ENCODE measurements around the gene CYP2R1.

CYP2R1 gene

DNA sequence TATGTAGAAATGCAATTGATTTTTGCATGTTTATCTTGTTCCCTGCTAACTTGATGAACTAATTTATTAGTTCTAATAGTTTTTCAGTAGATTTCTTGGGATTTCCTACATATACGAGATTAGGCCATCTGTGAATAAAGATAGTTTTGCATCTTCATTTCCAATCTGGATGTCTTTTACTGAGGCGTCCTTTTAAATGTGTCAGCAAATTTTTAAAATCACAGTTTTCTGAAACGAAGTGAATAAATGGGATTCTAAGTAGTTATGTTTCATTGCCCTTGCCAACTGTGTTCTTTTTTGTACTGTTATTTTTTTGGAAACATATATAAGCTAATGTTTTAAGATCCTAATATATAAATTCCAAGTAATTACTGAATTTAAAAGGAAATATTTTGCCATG is 50.0 kb downstream of the CYP2R1 start:
- Histone ChIP-seq H3K36me3 (no peaks in the 10 kb centered on the region), H3K4me1 (no peaks in the 10 kb centered on the region), H3K4me3 (no peak overlapping the region), H3K27me3 (no peaks in the 10 kb centered on the region), H3K9me3 (no peaks in the 10 kb centered on the region), H3K27ac (no peak overlapping the region)
- intact Hi-C loops (cut with DNase I; ENCODE audit: low total_unique reads), result no loop called here
- TF ChIP-seq, protein P1, sequence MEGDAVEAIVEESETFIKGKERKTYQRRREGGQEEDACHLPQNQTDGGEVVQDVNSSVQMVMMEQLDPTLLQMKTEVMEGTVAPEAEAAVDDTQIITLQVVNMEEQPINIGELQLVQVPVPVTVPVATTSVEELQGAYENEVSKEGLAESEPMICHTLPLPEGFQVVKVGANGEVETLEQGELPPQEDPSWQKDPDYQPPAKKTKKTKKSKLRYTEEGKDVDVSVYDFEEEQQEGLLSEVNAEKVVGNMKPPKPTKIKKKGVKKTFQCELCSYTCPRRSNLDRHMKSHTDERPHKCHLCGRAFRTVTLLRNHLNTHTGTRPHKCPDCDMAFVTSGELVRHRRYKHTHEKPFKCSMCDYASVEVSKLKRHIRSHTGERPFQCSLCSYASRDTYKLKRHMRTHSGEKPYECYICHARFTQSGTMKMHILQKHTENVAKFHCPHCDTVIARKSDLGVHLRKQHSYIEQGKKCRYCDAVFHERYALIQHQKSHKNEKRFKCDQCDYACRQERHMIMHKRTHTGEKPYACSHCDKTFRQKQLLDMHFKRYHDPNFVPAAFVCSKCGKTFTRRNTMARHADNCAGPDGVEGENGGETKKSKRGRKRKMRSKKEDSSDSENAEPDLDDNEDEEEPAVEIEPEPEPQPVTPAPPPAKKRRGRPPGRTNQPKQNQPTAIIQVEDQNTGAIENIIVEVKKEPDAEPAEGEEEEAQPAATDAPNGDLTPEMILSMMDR (IDR thresholded peaks at IDR 0.05), result no peak
- no peak for DNase-seq

DNA sequence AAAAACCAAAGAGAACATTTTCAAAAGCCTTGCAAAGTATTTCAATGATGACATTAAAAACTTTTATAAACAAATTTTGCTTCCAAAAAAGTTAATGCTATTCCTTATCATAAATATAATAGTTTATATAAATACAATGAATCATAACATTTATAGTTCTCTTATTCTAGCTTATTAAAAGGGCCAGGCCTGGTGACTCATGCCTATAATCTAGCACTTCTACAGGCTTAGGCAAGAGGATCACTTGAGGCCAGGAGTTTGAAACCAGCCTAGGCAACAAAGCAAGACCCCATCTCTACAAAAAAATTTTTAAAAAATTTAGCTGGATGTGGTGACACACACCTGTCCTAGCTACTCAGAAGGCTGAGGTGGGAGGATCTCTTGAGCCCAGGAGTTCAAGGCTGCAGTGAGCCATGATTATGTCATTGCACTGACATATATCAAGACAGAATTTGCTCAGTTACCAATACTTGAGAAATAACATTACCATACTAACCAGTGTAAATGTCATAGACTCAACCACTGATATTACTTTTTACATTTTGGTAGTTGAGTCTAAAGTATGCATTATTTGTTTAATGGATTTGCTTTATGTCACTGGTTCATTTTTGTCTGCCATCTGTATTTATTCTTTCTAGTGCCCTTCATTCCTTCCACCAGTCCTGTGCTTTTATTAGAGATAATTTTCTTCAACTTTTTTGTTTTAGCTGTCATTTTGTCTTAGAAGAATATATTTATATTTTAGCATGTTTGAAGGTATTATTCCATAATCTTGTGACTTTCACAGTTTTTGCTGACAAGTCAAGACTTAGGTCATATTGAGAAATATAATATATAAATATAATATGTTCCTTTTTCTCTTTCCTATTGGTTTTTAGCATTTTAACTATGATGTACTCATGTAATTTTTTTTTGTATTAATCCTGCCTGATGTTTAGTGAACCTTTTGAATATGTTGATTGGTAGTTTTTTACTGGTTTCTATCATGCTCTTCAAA is 56.2 kb downstream of the CYP2R1 start:
- TF ChIP-seq, protein P1 (IDR thresholded peaks at IDR 0.05), result no peak
- H3K27me3 ChIP-seq, result no peaks in the 10 kb centered on the region
- H3K4me1 ChIP-seq, result no peaks in the 10 kb centered on the region
- no peak overlapping the region for H3K4me3 ChIP-seq
- H3K9me3 ChIP-seq, result no peaks in the 10 kb centered on the region
- H3K36me3 ChIP-seq, result no peaks in the 10 kb centered on the region
- H3K27ac ChIP-seq, result no peak overlapping the region
- DNase-seq, result no peak
- intact Hi-C loops (cut with DNase I; ENCODE audit: low total_unique reads), result no loop called here
